Stimulated activated CD4-positive, alpha-beta T cell treated with anti-CD3 and anti-CD28 coated beads, Interleukin-15, amount 100 ng/mL, for 24 hours (primary cell): ENCODE measurements around the gene RAB26.
A peak's percentile ranks its signal among the peaks of the same experiment; 100 is the strongest.

ENCODE experiments used
- DNase-seq: peaks from one replicate; pipeline ENCODE4 v3.0.0-alpha.2; 2020

The RAB26 gene

GRCh38 chr16:2163211-2163881 is 14.9 kb downstream of the RAB26 start:
- no peak for DNase-seq

GRCh38 chr16:2165861-2166260 is 17.4 kb downstream of the RAB26 start:
- DNase-seq, result no peak

GRCh38 chr16:2166263-2167067 is 18.0 kb downstream of the RAB26 start:
- DNase-seq, result no peak

DNA sequence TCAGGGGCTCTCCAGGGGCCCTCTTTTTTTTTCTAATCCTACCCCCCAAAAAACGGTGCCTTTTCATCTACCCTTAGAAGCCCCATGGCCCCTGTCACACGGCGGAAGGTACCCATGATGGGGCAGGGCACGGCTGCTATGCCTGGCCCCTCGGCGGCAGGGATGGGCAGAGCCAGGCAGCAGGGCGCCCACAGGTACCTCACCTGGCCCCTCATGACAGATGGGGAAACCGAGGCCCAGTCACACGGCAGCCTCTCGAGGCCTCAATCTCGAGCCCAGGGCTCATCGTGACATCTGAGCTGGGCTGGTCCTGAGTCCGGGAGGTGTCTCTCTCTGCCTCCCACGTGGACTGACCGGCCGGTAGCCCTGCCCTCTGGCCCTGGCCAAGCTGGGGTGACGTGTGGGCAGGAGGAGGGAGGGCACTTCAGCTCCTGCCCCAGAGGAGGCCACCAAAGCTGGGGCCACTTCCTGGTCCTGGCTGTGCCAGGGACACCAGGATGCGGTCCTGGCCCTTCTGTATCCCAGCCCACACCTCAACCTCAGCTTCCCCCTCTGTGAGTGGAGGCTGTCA is 18.7 kb downstream of the RAB26 start:
- DNase-seq, result no peak

DNA sequence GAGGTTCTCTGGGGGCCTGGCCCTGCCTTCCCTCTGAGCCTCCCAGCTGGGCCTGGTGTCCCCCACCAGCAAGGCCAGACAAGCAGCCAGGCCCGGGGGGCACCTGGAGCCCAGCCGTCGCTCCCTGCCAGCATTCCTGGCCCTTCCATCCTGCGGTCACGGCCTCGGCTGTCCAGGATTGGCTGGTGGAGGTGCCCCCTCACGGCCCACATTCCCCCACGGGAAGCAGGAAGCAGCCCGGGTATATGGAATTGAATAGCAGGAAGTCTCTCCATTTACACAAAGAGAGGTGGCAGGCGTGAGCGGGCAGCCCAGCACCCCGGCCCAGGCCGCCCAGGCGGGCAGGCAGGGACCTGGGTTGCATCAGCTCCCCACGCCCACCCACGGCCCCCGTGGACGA is 21.7 kb downstream of the RAB26 start:
- no peak for DNase-seq

DNA sequence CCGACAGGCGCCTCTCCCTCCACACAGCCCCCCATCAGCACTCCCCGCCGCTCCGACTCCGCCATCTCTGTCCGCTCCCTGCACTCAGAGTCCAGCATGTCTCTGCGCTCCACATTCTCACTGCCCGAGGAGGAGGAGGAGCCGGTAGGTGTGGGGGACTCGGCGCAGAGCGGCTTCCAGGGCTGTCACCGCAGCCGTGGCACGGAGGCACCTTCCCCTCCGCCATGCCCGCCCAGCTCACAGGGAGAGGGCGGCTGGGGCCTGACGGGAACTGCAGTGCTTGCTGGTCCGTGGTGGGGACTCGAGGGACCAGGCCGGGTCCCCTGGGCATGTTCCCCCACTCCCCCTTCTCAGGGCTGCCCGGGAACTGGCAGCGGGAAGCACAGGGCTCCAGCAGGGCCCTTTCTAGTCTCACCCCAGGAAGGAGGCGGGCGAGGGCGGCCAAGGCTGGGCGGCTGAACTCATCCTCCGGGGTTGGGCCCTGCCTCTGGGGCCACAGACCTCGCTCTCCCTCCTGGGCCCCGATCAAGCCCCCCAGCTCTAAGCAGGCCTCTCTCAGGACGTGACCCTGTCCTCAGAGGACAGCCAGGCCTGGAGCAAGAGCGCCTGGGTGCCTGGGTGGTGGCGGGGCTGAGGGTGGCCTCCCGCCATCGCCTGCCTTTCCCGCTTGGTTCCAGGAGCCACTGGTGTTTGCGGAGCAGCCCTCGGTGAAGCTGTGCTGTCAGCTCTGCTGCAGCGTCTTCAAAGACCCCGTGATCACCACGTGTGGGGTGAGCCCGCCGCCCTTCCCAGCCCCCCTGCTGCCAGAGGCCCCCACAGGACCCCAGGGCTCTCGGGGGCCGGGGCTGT is 22.4 kb downstream of the RAB26 start:
- no peak for DNase-seq

DNA sequence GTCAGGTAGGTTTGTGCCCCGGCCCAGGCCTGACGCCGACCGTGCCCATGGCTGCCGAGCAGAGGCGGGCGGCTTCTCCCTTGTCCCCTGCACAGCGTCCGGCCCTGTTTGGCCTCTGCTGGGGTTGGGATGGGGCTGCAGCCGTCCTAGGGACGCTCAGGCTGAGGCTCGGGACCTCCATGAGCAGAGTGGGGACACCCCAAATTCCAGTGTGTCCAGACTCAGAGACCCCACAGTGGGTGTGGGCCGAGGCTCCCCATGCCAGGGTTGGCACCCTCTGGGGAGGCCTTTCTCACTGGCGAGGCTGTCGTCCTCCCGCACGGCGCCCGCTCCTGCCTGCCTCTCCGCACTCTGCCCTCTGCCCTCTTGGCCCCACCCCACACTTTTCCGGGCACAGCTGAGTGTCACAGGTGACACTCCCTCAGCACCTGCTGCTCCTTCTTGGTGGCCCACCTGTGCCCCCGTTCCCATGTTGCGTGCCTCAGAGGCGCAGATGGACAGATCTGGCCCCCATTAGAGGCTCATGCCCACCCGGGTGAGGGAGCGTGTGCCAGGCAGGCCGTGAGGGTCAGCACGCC is 23.3 kb downstream of the RAB26 start:
- DNase-seq, result no peak

- no peak for DNase-seq
Observed at GRCh38 chr16:2172688-2173335, 24.4 kb downstream of the RAB26 start.

DNA sequence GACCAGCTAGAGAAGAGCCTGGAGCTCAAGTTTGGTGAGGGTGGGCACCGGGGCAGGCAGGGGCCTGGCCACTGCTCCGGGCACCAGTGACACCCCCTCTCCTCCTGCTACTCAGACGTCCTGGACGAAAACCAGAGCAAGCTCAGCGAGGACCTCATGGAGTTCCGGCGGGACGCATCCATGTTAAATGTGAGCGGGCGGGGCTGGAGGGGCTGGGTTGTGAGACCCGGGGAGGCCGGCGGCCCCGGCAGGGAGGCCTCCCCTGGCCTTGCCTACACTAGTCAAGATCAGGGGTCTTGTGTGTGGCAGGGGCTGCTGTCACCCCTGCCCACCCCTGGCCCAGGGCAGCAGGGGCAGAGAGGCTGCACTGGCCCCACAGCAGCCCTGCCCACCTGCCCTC is 24.9 kb downstream of the RAB26 start:
- no peak for DNase-seq

DNA sequence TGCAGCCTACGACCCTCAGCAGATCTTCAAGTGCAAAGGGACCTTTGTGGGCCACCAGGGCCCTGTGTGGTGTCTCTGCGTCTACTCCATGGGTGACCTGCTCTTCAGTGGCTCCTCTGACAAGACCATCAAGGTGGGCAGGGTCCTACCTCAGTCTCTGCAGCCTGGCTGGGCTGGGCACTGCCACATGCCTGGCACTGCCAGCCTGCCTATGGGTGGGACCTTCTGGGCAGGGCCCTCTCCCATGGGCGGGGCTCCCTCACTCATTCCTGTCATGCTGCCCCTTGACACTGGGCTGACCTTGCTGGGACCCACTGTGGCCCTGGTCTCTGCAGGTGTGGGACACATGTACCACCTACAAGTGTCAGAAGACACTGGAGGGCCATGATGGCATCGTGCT is 25.5 kb downstream of the RAB26 start:
- no peak for DNase-seq

GRCh38 chr16:2174396-2175131 is 26.1 kb downstream of the RAB26 start:
- no peak for DNase-seq

GRCh38 chr16:2175454-2175853 is 27.0 kb downstream of the RAB26 start:
- DNase-seq, result no peak

GRCh38 chr16:2176047-2176446 is 27.6 kb downstream of the RAB26 start:
- no peak for DNase-seq

GRCh38 chr16:2177101-2177500 is 28.7 kb downstream of the RAB26 start:
- no peak for DNase-seq

DNA sequence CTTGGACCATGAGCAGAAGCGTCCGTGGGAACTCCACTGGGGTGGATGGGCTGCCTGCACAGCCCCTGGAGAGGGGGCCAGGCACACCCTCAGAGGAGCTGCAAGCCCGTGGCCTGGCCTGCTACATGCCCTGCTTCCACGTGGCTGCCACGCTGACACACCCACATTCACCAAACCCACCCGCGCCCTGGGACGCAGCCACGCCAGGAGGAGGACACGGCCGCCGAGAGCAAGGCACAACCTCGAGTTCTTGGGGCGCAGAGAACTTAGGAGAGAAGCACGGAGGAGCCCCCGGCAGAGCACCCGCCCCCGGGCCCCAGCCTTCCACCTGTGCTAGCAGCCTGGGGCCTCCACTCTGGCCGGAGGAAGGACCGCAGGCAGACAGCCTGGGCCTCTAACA is 29.1 kb downstream of the RAB26 start:
- no peak for DNase-seq

DNA sequence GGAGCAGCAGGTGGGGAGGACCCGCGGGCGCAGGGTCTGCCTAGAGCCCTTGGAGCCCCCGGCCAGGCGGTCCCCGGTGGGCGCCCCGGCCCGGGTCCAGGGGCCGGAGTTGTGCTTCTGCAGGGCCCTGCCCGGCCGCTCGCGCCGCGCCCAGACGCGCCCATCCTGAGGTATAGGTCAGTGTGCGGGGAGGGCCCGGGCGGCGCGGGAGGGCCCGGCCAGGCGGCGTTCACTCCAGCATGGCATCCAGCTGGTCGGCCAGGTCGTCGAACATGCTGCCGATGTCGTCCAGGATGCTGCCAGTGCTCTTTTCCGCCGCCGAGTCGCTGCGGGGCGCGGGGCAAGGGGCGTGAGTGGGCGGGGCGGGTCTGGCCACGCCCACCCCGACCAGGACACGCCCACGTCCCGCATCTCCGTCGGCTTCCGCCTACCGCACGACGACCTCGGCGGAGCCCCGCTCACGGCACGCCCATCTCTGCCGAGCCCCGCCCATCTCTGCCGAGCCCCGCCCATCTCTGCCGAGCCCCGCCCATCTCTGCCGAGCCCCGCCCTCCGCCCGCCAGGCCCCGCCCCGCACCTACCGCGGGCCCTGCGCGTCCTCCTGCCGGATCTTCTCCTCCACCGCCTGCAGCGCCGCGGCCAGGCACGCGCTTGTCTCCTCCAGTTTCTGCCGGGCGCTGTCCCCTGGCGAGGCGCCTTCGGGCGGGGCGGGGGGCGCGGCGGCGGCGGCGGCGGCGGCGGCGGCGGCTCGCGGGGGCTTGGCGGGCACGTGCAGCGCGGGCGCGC is 30.1 kb downstream of the RAB26 start:
- DNase-seq, result peak; percentile 52

DNA sequence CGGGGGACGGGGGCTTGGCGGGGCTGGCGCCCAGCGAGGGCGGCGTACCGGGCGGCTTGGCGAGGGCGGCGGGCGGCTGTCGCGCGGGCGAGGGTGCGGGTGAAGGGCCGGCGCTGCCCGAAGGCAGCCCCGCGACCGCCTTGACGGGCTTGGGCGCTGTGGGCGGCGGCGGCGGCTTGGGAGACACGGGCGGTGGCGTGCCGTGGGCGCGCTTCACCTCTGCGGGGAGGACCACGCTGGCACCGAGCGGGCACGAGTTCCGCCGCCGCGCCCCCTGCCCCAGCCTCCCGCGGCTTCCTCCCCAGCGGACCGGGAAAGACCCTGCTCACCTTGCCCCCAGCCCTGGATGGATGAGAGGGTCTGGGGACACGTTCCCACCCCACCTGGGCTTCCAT is 30.7 kb downstream of the RAB26 start:
- no peak for DNase-seq

DNA sequence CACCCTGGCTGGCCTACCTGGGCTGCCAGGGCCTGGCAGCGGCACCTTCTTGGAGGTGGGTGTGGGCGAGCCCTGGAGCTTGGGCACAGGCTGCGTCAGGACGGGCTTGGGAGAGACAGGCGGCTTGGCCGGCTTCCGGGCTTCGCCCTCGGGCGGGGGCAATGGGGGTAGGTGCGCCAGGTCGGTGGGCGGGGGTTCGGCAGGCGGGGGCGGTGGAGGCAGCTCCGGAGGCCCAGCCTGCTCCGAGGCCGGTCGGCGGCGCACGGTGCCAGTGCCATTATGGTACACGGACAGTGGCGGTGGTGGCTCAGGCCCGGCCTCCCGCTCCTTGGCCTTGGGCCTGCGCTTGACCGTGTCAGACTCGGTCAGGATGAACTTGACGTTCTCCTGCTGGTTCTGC is 31.2 kb downstream of the RAB26 start:
- no peak for DNase-seq

DNA sequence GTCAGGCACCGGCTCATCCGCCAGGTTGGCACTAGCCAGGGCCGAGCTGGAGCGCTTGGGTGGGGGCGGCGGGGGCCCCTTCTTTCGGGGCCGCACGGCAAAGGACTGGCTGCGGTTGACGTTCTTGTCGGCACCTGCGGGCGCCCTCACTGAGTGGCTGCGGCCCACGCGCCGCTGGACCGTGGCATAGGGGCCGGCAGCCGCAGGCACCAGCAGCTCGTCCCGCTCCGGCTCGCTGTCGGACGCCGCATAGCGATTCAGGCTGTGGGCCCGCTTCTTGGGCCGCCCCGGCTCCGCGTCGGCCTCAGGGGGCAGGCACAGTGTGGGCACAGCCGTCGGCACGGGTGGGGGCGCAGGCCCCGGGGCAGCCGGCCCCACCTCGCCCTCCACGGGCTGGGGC is 32.0 kb downstream of the RAB26 start:
- DNase-seq, result no peak

DNA sequence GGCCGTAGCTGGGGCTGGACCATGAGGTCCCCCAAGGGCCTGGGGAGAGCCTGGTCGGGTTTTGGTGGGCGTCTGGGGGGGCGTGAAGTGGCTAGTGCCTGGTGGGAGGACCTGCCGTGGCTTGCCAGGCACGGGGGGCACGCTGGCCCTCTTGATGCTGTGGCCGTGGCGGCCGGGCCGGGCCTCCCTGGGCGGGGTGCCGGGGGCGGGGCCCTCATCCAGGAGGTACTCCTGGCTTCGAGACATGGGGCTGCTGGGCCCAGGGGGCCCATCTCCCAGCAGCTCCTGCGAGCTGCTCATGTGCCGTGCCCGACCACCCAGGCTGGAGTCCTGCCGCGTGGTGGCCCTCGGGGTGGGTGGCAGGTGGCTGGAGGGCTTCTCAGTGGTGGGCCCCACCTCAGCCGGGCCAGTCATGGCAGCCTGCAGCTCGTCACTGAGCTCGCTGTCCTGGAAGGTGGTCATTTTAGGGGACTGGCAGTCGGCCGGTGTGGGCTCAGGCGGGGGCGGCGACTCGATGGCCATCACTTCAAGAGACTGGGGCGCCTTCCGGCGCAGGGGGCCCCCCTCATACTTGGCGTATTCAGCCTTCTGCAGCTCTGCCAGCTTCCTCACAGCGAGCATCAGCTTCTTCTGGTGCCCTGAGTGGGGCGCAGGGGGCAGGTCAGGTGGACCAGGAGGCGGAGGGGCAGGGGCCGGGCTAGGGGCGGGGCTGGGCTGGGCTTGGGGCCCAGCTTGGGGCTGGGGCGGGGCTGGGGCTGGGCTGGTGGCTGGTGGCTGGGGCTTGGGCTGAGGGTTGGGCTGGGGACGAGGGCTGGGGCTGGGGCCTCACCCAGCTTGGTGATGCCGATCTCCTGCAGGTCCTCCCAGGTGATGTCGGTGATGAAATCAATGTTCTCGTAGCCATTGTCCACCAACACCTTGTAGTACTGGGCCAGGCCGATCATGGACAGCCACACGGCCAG is 32.8 kb downstream of the RAB26 start:
- DNase-seq, result no peak
